GM21381 (cell line): ENCODE measurements around the gene MAPK4.

Experiments
- ATAC-seq: cut with Tn5 transposase; IDR thresholded peaks from one replicate; pipeline ENCODE4 v1.9.1; 2021; ENCODE audit warnings: mild to moderate bottlenecking, moderate library complexity; ENCODE audit not compliant: unreplicated experiment

Gene MAPK4

DNA sequence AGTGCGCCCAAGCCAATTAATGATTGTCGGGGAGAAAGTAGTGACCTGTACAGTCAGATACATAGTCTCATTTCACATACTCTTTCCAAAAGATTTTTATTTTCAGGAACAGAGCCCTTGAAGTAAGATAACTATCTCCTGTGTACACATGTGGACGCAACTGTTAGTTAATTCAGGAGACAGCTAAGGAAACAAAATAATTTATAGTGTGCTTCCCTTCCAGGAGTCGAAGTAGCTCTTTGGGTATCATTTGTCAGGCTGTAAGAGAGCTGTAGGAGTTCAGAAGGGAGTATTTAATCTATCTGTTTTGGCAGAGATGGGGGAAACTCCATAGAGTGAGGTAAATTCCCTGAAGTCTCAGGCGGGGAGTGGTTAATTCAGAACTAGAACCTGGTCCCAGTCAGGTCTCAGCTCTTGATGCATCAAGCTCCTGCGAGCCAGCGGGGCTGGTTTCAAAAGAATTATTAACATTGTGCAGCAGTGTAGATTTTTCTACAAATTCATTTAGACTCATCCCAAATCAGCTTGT, 63.0 kb downstream of the MAPK4 start:
- no peak for ATAC-seq

DNA sequence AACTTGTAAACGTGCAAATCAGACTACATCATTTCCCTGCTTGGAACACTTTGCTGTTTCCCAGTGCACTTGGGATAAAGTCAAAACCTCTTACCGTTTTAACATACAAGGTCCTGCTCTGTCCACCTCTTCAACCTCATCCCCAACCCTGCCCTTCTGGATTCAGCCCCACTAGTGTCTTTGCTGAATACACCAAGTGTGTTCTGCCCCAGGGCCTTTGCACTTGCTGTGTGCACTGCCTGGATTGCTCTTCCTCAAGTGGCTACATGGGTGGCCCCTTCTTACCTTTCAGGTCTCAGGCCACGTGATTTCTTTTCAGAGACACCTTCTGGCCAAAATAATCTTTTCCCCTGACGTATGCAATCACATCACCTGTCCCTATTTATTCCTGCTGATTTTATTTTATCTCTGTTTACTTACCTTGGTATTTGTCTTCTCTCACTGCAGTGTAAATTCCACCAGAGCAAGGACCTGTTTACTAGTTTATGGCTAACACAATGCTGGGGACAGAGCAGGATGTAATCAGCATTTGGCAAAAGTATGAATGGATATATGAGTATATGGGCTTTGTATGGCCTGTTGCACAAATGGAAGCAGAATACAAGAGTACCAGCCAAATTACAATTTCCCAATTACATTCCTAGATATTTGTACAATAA, 63.9 kb downstream of the MAPK4 start:
- ATAC-seq = no peak

DNA sequence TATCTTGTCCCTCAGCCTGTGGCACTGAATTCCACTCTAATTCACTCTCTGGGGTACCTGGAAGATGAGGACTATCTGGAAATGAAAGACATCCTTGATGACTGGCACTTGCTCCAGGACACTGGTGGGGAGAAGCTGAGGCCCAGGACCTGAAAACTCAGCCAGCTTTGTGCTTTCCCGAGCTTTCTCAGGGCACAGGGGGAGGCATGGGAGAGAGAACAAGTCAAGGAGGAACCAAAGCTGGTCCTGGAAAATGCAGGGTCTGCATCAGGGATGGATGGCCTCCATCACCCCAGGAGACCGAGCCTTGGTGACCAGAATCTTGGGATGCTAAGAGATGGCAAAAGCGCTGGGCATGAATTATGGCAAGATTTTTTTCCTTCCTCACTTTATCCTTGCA, 65.1 kb downstream of the MAPK4 start:
- ATAC-seq = no peak

DNA sequence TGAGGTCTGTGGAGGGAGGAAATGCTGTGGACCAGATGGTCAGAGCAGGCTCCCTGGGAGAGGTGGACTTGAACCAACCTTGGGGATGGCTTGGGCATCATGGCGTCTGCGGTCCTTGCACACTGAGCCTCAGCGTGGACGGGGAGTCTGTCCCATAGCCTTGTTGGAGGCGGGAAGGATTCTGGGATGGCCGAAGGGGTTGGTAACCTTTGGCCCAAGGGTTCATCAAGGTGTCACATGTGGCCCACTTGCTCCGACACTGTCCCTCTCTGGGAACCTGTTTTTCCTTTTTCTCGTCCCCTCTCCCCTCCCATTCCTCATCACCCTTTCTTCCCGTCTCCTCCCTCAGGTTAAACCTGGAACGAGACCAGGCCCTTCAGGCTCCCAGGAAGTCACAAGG, 66.4 kb downstream of the MAPK4 start:
- no peak for ATAC-seq

DNA sequence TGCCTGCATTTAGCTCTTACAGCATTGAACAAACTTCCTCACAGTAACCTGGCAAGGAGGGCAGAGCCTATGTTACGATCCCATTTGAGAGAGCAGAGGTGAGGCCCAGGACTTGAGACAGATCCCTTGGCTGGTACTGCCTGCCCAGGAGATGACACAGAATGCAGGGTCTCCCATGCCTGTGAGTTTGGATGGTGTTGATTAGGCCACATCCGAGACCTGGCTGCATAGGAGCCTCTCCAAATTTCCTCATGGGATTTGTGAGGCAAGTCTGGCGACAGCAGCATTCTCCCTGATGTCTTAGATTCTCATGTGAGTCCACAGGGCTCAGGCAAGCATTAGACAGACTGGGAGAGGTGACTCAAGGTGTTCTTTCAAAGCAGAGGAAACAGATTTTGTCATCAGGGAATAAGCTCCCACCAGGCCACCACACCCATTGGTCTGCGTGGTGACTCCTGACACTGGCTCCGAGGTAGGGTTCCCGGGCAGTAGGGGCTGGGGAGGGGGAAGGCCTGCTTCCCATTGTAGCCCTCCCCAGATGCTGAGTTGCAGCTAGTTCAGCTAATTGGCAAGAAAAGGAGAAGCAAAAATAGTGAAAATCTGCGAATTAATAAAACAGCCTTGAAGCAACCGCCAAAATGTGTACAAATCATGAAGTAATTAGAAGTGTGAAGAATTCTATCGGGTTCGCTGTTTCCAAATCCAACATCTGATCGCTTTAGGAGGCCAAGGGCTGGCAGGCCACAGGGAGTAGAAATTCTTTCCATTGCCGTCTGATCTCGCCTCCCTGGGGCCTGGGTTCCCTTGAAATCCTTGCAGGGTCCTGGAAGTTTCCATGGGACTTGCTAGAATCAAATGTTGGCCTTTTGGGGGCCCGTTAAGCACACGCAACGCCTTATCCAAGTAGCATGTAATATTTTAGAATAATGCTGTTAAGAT, 68.0 kb downstream of the MAPK4 start:
- no peak for ATAC-seq

DNA sequence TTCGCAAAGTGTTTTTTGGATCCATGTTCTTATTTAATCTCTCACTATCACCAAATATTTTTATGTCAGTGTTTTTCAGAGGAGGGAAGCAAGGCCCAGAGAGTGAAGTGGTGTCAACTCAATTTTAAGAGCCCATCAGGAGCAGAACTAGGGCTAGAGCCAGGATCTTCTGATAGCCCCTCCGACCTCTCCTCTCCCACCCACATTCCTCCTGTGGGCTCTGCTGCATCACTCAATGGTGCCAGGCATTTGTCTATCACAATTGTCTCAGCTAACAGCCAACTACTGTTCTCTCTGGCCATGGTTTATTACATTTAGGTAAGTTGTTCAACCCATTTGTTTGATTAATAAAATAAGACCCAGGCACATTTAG, 68.6 kb downstream of the MAPK4 start:
- no peak for ATAC-seq

DNA sequence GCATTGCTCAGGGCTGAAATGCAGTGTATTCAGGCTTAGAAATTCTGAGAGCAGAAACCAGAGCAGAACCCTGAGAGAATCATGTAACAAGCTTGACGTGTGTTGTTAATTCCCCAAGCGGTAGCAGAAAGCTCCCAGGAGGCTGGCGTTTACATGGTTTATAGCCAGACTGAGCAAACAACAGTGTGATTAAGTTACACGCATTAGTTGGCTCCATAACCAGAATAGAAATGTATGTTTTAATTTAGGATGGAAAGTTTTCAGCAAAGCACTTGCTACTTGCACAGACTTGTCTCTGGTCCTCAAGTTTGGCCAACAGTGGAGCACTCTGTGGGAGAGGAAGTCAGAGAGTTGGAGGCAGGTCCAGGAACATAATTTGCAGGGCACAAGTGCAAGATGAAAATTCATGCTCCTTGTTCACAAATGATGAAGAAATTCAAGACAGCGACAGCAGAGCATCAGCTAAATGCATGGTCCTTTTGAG, 69.3 kb downstream of the MAPK4 start:
- no peak for ATAC-seq

DNA sequence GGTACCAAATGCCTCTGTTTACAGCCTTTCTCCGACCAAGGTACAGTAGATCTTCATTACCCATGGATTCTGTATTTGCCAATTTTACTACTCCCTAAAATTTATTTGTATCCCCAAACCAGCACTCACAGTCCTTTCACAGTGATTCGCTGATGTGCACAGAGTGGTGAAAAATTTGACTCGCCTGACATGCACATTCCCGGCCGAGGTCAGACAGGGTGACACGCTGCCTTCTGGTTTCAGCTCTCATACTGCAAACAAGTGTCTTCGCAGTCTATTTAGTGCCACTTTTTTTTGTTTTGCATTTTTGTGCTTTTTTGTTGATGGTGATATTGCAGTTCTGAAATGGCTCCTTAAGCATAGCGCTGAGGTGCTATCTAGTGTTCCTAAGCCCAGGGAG, 71.0 kb downstream of the MAPK4 start:
- no peak for ATAC-seq

DNA sequence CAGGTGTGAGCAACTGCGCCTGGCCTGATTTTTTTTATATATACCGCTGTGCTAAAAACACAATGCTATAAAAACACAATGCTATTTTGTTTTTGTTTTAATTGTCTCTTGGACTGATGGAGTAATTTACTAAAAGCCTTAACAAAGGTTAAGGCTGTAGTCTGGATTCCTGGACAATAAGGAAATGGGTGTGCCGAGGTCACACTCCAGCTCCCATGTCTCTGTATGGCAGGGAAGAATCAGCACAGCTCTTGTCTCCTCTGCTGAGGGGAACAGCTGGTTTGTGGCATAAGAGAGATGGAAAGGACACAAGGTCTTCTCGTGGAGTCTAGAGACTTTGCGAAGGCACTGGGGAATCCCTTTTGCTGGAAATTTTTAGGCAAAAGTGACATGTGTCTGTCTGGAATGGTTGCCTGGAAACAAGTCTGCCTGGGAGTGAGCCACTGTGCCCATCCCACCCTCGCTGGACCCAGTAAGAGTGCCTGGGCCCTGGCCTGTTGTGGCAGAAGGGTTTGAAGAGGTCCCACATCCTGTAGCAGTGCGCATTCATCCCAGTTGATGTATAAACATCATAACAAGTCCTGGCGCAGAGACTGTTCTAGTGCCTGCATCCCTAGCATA, 73.1 kb downstream of the MAPK4 start:
- no peak for ATAC-seq

DNA sequence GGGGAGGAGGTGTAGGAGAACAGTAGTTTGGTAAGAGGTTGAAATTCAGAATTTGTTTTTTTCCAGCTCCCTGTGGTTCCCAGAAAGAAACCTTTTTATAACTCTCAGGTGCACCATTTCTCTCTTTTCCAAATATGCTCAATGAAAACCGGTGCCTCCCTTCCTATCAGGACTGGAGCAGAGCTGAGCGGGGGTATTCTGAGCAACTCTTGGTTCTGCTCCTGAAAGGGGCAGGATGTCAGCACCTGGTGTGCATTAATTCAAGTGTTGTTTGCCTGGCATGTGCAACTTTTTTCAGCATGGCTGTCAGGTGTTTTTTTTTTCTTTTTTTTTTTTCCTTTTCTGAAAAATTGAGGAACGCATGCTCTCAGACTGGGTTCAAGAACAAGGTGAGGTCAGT, 74.1 kb downstream of the MAPK4 start:
- ATAC-seq = no peak

DNA sequence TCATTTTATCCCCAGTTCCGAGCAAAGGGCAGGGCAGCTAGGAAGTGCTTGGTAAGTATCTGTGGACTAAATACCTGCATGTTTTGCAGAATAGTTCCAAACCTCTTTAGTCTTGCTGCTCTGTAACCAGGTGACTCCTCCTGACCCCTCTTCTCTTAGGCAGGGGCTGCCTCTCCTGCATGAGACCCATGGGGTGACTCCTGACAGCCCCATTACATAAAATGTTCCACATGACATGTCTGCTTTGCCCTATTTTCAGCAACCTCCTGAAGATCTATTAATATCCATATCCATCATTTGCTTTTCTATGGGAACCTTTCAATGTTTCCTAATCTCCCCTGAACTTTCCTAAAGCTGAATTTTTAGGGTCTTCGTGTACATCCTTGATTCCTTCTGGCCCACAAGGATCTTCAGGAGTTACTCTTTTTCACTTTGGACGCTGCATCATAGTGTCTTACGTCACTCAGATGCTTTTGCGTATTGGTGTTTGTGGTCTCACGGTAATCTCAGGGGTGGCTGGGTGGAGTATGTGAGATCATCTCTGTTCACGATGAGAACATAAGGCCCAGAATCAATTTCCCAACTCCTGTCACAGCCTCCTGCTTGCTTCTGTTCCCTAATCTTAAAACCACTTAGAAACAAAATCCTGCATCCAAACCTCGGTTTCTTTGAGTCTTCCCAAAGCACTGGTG, 76.6 kb downstream of the MAPK4 start:
- no peak for ATAC-seq

DNA sequence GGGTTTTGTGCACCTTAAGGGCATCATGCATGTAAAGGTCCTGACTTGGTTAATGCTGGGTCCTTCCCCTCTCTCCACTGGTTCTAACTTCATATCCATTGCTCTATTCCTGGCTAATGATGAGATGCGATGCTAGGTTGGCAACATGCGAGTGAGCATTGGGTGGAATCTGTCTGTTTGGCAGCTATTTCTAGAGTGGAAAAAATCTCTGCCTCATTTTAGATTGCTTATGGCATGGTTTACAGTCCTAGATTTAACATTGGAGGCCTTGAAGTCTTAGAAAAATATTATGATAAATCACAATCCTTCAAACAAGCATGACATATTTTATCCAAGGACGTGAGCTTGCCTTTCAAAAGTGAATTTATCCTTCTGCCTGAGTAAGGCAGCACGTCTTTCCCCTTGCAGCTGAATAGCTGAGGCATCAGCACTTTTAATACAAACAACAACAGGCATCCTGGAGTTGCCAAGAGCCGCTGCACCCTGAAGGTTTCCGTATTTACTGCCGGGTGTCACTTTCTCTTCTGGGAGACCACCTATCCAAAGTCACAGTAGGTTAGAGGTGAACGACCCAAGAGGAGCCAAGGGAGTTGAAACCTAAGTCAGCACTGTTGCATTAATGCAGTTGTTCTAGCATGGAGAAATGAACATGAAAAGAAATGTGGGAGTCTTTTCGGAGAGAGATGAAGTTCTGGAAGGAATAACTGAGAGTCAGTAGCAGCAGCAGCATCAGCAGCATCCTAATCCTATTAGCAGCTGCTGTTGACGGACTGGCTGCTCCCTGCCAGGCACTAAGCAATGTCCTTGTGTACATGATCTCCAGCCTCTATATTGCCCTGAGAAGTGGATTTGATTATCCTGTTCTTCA, 78.4 kb downstream of the MAPK4 start:
- no peak for ATAC-seq

DNA sequence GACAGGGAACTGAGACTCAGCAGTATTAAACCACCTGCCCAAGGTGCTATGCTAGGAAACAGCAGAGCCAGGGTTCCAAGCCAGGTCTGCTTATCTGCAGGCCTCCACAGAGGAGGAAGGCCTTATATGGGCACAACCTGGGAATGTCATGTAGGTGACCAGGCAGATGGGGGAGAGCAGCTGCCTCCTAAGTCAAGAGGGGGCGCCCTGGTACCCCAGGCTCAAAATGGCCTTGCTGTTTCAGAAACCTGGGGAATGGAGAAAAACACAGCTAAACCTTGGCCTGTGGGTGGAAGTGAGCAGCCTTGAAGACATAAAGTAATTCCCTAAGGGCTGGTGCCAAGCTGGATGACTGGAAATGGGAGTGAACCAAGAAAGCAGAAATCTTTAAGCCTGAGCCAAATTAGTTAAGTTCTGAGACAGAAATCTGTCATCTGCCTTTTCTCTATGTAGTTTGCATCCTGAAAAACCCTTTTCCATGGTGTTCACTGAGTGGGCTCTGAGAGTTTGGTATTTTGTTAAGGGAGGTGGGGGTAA, 79.1 kb downstream of the MAPK4 start:
- ATAC-seq = no peak

DNA sequence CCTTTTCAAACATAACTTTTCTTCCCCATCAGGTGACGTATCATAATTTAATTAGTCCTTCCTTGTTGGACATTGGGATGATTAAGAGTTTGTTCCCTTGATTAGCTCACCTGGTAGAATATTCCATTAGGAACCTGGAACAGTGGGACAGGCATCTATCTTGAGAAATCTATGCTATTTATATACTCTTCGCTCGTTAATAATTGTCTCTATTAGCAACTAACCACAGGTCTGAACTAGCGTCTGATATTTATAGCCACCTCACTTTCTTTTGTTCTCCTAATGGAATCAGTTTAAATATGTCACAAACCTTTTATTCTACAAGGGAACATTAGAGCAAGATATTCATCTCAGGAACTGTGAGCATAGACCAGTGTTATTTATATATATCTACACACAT, 79.8 kb downstream of the MAPK4 start:
- ATAC-seq = no peak

DNA sequence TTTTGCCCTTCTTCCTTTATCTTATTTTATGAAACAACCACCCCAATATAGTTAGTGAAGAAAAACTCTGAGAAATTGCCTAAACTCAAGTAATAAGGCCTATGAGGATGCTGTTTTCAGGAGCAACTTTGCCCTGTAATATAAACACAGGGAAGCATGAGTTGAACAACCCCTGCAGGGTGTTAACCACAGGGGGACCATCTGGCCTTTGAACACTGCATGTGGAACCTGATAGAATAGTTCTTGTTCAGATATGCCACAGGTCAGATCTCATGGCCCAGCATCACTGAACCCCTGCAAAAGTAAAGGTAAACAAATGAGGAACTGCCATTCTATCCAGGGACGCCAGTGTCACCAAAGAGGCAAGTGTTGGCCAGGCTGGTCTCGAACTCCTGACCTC, 82.6 kb downstream of the MAPK4 start:
- ATAC-seq = no peak

DNA sequence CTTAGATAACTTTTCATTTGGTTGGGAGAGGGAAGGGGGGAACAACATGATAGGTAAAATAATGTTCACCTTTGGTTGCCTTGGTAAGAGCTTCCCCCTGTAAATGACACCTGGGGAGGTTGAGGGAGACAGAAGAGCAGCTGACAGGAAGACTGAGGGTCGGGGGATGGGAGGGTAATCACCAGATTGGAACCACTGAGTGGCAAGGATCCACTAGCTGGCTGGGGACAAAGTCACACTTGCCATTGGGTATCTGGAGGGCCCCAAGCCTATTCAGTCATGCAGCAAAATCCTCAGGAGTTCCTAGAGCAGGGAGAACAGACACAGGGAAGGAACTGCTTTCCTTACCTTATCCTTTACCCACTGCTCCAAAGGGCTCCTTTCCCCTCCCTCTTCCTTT, 84.3 kb downstream of the MAPK4 start:
- ATAC-seq = no peak

DNA sequence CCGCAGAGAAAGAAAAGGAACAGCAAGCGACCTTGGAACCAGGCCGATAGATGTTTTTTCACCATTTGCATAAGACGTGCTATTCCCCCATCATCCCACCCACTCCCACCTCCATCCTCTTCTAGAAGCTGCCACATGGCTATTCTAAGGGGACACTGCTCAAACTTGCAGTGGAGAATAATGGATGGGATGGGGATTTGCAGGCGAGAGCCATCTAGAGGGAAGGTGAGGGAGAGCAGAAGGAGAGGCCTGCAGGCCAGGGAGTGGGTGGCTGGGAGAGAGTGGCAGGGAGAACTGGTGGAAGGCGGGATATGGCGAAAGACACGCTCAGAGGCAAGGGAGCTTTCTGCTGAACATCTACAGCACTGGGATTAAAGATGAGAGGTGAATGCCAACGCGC, 84.9 kb downstream of the MAPK4 start:
- no peak for ATAC-seq

DNA sequence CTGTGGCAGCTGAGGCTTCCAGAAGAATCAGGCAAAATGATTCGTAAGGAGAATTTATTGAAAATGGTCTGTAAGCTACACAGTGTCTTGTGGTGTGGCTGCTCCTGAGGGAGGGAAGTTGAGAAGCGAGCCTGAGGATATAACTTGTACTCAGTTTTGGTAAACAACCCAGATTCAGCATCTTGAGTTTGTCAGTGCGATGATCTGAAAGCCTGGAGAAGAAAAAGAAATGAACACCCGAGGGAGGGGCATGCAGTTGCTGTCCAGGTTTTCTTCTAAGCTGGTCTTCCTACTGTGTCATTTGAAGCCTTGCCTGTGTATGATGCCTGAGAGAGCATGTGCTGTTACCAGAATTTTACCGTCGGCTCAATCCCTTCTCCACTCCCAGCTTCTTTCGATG, 87.3 kb downstream of the MAPK4 start:
- ATAC-seq = no peak

DNA sequence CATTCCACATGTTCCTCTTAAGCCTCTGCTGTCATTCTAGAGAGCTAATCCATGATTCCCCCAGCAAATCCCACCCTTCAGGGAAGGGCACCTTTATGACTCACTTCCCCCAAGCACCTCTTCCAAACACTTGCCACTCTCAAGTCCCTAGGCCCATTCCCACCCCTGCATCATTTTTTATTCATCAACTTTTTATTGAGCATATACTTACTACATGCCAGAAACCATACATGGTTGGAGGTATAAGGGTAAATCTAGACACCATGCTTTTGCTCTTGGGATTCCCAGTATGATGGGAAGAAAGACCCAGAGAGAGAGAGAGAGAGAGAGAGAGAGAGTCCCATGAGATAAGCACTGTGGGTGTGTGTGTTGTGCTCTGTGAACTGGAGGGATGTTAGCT, 87.9 kb downstream of the MAPK4 start:
- ATAC-seq = no peak

DNA sequence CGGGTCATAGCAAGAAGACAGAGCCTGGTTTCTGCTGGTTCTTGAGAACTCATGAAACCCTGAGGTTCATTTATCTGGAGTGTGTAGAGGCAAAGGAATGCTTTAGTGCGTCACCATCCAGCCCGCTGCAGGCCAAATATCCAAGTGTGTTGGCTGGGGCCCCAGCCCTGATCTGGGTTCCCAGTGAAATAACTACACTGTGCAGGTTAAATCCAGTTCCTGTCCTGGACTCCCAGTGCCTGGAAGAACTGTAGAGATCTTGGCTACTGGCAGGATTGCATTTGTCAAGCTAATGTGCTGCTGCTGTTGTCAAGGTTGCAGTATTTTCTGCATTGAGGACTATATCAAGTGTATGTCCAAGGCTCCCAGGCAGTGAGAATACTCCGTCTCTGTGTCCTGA, 89.9 kb downstream of the MAPK4 start:
- ATAC-seq = no peak
